Peyer's patch (tissue), 4 donors: ENCODE results near the gene ZBTB25.

ENCODE experiments used
- CTCF ChIP-seq, 6 experiments: fragments of 450-650 bp in 4 of 6; fragments of 200-600 bp in 2 of 6; sonication (generic) in 1 of 6; IDR thresholded peaks; one replicate each; pipeline ENCODE4 v1.5.1; 2017 to 2019; ENCODE audit warnings: antibody characterized with exemption in 6 of 6, mild to moderate bottlenecking in 3 of 6, moderate library complexity in 1 of 6
- POLR2A ChIP-seq, 2 donors: fragments of 450-650 bp; IDR thresholded peaks; one replicate each; pipeline ENCODE4 v1.5.1; 2017; ENCODE audit warnings: antibody characterized with exemption in 2 of 2, mild to moderate bottlenecking in 2 of 2, moderate library complexity in 2 of 2

- TF ChIP-seq CTCF (IDR thresholded peaks at IDR 0.05) (no peak), POLR2A (IDR thresholded peaks at IDR 0.05) (no peak)
These were observed 27.9 kb downstream of the ZBTB25 start for GRCh38 chr14:64475585-64476273.
